Osteoblast (primary cell): ENCODE measurements around the gene ZGLP1. TPM values are rescaled to one million over a fixed set of nuclear protein-coding genes. Genes with fewer than 3 reads are reported as not detected.

Experiments
- DNase-seq: peaks from one replicate; pipeline ENCODE4 v3.0.0; 2011; ENCODE audit warnings: low spot score, mixed read lengths; ENCODE audit not compliant: insufficient read length; ENCODE audit errors: missing footprints
- H2AFZ ChIP-seq: 2 replicates; pipeline ENCODE4 v1.6.0; 2011; ENCODE audit warnings: mild to moderate bottlenecking, low read length
- H3K27ac ChIP-seq: 2 replicates; pipeline ENCODE4 v1.5.1; 2011; ENCODE audit warnings: mild to moderate bottlenecking, low read depth, low read length, moderate library complexity
- H3K27me3 ChIP-seq: 2 replicates; pipeline ENCODE4 v1.6.0; 2012; ENCODE audit warnings: mild to moderate bottlenecking, control low read depth, inconsistent platforms, low read length, moderate library complexity; ENCODE audit not compliant: insufficient read depth
- H3K36me3 ChIP-seq: 2 replicates; pipeline ENCODE4 v1.5.1; 2011; ENCODE audit warnings: mild to moderate bottlenecking, low read length, control low read depth, moderate library complexity; ENCODE audit not compliant: insufficient read depth
- H3K4me1 ChIP-seq: 2 replicates; pipeline ENCODE4 v1.5.1; 2011; ENCODE audit warnings: mild to moderate bottlenecking, low read length, control low read depth, moderate library complexity; ENCODE audit not compliant: insufficient read depth
- H3K4me2 ChIP-seq: 2 replicates; pipeline ENCODE4 v1.6.0; 2011; ENCODE audit warnings: mild to moderate bottlenecking, low read length; ENCODE audit not compliant: insufficient read depth
- H3K4me3 ChIP-seq: fragments of 200-600 bp; sonication (generic); 3 replicates; pipeline ENCODE4 v1.5.1; 2012; ENCODE audit warnings: mild to moderate bottlenecking, low read length, inconsistent platforms; ENCODE audit not compliant: insufficient read depth
- H3K79me2 ChIP-seq: 2 replicates; pipeline ENCODE4 v1.6.0; 2012; ENCODE audit warnings: mild to moderate bottlenecking, low read length, control low read depth, inconsistent platforms; ENCODE audit not compliant: insufficient read depth
- H3K9me3 ChIP-seq: 2 replicates; pipeline ENCODE4 v1.5.1; 2011; ENCODE audit warnings: low read depth, low read length, control low read depth
- H4K20me1 ChIP-seq: 2 replicates; pipeline ENCODE4 v1.6.0; 2012; ENCODE audit warnings: mild to moderate bottlenecking, low read length, control low read depth; ENCODE audit not compliant: insufficient read depth
- total RNA-seq: library from RNA; depleted of rRNA; stranded (reverse); fragments of >200 nt; gene quantifications from 2 replicates; pipeline ENCODE4 v1.2.3, GENCODE V29; 2012
- TF ChIP-seq, protein P1 (sequence below): IDR thresholded peaks from 2 replicates; pipeline ENCODE4 v1.5.1; 2011; ENCODE audit warnings: mild to moderate bottlenecking, low read depth, low read length, moderate library complexity; ENCODE audit errors: extremely low read depth

Gene ZGLP1
- 0.59 and 0.72 TPM in 2 replicates for total RNA-seq

DNA sequence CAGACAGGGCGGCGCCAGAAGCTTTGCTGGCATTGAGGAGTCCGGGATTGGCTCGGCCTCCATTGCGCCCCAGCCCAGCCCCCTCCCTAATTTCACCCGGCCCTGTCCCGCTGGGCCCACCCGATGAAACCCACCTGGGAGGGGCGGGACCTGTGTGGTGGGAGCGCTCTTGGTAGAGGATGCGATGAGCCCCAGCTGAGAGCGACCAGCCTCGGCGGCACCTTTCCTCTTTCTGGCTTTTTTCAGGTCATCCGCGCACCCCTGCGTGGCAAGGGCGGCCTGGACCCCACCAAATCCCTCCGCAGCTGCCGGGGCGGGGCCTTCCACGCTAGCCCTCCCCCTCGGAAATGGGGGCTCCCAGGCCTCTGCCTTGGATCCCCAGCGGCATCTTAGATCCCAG is at the start of gene ZGLP1:
Gene ZGLP1, minus strand, starts transcription at position 393 of the 400 bp plus-strand sequence.
- TF ChIP-seq, protein P1, sequence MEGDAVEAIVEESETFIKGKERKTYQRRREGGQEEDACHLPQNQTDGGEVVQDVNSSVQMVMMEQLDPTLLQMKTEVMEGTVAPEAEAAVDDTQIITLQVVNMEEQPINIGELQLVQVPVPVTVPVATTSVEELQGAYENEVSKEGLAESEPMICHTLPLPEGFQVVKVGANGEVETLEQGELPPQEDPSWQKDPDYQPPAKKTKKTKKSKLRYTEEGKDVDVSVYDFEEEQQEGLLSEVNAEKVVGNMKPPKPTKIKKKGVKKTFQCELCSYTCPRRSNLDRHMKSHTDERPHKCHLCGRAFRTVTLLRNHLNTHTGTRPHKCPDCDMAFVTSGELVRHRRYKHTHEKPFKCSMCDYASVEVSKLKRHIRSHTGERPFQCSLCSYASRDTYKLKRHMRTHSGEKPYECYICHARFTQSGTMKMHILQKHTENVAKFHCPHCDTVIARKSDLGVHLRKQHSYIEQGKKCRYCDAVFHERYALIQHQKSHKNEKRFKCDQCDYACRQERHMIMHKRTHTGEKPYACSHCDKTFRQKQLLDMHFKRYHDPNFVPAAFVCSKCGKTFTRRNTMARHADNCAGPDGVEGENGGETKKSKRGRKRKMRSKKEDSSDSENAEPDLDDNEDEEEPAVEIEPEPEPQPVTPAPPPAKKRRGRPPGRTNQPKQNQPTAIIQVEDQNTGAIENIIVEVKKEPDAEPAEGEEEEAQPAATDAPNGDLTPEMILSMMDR: no peak
- Histone ChIP-seq H3K4me3 (no peak within 1 kb of the TSS), H3K79me2 (peaks cover 3% of the 10 kb centered on the region), H3K27me3 (no peaks in the 10 kb centered on the region), H3K9me3 (no peaks in the 10 kb centered on the region), H3K27ac (no peak within 1 kb of the TSS), H3K4me1 (peaks cover 12% of the 10 kb centered on the region), H3K36me3 (peaks cover 10% of the 10 kb centered on the region), H4K20me1 (no peaks in the 10 kb centered on the region), H3K4me2 (no peak within 1 kb of the TSS), H2AFZ (no peak within 1 kb of the TSS)
- peak; percentile 34 for DNase-seq

DNA sequence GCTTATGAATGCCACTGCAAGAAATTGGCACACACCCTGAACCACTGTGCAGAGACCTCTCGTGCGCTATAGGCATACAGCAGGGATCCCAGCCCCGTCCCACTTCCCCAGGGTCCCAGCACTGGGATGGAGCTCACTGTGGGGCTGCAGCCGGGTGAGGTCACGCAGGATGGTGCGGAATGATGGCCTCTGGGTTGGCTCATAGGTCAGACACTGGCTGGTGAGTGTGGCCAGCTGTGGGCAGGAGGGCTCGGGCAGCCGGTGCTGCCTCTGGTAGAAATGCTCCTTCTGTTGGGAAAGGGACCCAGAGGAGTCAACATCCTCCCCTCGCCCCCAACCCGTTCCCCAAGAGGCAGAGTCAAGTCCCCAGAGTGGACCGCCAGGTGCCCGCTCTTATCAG is 46.8 kb upstream of the ZGLP1 start:
- H3K36me3 ChIP-seq: peaks cover 51% of the 10 kb centered on the region
- no peak overlapping the region for H2AFZ ChIP-seq
- no peak overlapping the region for H3K4me2 ChIP-seq

DNA sequence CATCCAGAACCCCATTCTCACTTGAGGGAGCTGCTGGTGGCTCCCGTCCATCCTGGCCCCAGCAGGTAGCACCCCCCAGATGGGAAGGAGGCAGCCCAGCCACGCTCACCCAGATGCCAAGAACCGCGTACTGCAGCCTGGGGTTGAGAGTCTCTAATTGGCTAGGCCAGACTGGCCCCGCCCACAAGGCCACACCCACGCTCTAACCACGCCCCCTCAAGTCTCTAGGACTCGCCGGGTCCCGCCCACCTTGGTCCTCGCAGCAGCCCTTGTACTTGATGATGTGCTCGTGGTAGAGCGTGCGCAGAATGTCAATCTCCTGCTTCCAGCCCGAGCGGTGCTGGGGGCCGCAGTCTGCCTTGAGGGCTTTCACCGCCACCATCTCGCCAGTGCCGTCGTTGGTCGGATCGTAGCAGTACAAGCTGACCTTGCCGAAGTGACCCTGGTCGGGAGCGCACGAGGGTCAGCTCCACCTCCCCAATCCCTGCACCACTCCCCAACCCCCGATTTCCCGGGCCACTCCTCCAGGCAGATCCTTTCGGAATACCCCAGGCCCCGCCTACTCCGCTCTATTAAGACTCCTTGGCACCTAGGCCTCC is 44.3 kb upstream of the ZGLP1 start:
- H3K9me3 ChIP-seq: no peaks in the 10 kb centered on the region
- H3K4me3 ChIP-seq: no peak overlapping the region
- no peaks in the 10 kb centered on the region for H3K4me1 ChIP-seq
- no peak overlapping the region for H3K27ac ChIP-seq
- no peaks in the 10 kb centered on the region for H4K20me1 ChIP-seq
- TF ChIP-seq, protein P1: no peak
- H3K79me2 ChIP-seq: no peaks in the 10 kb centered on the region
- H2AFZ ChIP-seq: no peak overlapping the region
- no peaks in the 10 kb centered on the region for H3K27me3 ChIP-seq
- H3K36me3 ChIP-seq: peaks cover 50% of the 10 kb centered on the region
- no peak overlapping the region for H3K4me2 ChIP-seq
- peak; percentile 87 for DNase-seq

More for the DNA sequence above, 46.8 kb upstream of the ZGLP1 start:
- Histone ChIP-seq H3K27me3 (no peaks in the 10 kb centered on the region), H3K27ac (no peak overlapping the region), H4K20me1 (no peaks in the 10 kb centered on the region), H3K9me3 (no peaks in the 10 kb centered on the region), H3K4me3 (no peak overlapping the region), H3K79me2 (no peaks in the 10 kb centered on the region), H3K4me1 (no peaks in the 10 kb centered on the region)
- TF ChIP-seq, protein P1: no peak
- peak; percentile 26 for DNase-seq

DNA sequence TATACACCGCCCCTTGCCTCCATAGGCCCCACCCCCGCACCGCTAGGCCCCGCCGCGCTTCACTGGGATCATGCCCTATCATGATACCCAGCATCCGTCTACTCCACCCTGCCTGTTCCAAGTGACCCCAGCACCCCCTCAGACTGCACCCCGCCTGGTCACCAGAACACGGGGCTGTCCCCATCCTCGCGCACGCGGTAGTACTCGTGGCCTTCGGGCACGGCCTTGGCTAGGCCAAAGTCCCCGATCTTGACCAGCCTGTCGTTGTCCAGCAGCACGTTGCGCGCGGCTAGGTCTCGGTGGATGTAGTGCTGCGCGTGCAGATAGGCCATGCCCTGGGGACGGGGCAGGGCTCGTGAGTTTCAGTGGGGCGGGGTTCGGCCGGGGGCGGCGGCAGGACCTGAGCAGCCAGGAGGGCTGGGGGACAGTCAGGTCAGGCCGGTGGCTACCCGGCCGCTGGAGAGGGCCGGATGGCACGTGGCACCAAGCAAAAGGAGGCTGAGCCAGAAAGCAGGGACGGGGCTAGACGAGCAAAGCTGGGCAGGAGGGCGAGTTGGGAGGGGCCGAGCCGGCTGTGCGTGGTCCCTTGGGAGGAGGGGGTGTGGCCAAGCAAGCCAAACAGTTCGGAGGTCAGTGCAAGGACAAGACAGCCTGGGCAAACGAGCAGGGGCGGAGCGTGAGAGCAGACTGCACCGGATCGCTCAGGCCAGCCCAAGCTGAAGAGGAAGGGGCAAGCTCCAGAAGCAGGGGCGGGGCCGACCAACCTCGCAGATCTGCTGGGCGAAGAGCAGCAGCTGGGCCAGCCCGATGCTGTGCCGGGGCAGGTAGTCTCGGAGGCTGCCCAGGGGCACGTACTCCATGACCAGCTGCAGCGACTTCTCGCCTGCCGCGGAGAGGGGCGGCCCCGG is 43.4 kb upstream of the ZGLP1 start:
- no peaks in the 10 kb centered on the region for H4K20me1 ChIP-seq
- no peaks in the 10 kb centered on the region for H3K27me3 ChIP-seq
- H2AFZ ChIP-seq: no peak overlapping the region
- no peaks in the 10 kb centered on the region for H3K79me2 ChIP-seq
- no peak overlapping the region for H3K4me2 ChIP-seq
- H3K9me3 ChIP-seq: no peaks in the 10 kb centered on the region
- H3K4me1 ChIP-seq: no peaks in the 10 kb centered on the region
- no peak overlapping the region for H3K4me3 ChIP-seq
- peaks cover 46% of the 10 kb centered on the region for H3K36me3 ChIP-seq
- TF ChIP-seq, protein P1: no peak
- H3K27ac ChIP-seq: no peak overlapping the region
- peak; percentile 72 for DNase-seq
